Activated CD4-positive, alpha-beta T cell treated with anti-CD3 and anti-CD28 coated beads, Interleukin-2, Interleukin-6, amounts not matched to agents 100 ng/mL and 50 ng/mL, durations not matched to agents 16 hours and 8 hours (primary cell): ENCODE measurements around the gene EEFSEC.

ENCODE experiments used
- DNase-seq: peaks from one replicate; pipeline ENCODE4 v3.0.0-alpha.2; 2020

EEFSEC gene

DNA sequence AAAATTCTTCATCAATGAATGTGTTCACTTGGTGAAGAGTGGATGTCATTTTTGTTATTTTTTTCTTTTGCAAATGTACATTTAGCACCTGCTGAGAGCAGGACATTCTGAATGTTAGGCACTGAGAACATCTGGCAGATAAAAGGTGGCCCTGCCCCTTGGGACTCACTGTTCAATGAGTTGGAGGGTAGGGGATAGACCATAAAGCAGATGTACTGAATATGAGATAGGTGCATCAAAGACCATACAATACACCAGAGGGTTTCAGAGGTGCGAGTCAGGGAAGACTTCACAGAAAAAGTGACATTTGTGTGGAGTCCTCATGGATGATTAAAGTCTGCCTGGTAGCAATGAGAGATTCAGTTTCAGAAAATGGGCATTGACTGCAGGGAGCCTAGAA, 34.2 kb downstream of the EEFSEC start:
- DNase-seq = no peak

DNA sequence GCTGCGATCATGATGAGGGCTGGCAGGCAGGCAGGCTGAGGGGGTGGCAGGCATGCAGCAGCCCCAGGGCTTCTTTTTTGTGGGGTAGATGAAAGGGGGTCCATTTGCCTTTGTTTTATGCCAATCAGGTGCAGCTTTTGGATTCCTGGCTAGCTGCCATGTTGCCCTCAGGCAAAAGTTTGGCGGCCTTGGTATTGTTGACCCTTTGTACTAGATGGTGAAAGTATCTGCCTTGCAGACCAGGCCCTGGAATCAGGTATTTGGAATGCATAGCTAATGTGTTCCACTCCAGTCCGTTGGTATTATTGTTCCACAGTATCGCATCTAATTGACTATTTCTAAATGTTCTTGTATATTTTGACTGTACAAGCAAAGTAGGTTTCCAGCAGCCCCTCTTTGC, 35.0 kb downstream of the EEFSEC start:
- no peak for DNase-seq

DNA sequence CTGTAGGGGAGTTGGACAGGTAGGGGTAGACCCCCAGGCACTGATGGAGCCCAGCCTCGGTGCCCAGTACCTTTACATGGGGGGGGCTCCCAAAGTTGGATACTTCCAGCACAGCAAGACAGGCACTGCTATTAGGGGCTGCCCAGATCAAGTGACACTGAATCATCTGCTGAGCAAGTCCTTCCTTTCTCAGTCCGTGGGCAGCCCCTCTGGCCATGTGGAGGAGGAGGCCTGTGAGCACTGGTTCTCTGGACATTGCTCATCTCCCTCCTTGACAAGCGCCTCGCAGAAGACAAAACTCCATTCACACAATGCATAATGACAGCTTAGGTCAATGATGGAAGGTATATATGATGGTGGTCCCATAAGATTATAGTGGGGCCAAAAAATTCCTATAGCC, 35.7 kb downstream of the EEFSEC start:
- no peak for DNase-seq

DNA sequence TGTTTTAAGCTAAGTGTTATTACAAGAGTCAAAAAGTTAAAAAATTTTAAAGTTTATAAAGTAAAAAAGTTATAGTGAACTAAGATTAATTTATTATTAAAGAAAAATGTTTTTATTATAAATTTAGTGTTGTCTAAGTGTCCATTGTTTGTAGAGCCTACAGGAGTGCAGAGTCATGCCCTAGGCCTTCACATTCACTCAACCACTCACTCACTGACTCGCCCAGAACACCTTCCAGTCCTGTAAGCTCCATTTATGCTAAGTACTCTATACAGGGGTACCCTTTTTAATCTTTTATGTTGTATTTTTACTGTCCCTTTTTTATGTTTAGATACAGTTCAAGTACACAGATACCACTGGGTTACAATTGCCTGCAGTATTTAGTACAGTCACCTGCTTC, 37.2 kb downstream of the EEFSEC start:
- DNase-seq = no peak

DNA sequence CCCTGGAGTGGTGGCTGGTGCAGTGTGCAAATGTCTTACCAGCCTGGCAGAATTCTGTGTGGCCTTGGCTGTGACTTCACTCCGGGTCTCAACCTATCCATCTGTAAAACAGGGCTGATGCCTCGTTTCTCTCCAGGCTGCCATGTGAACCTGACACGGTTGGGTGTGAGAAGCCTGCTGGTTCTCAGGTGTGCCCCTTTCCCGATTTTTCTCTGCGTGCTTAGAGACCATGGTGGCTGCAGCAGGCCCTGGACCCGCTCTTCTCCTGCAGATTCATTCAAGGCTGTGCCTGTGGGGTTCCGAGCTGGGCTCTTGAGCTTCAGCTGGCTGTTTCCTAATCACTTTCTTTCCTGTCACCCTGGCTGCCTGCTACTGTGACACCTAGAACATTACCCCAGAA, 38.9 kb downstream of the EEFSEC start:
- no peak for DNase-seq

DNA sequence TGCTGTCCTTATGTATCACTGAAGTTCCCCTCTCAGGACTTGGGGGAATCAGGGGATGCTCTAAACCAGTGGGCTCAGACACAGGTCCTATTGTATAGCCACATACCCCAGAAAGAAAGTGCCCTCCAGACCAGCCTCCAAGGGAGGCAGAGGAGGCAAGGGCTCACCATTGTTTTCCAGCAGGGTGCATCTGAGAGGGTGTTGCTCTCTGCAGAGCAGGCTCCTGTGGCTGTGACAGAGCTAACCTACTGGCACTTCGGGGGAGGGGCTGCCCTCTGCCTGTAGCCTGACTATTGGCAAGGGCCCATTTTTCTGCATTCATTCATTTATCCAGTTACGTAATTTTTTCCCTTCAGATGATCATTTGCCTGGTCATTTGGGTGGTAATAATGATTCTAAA, 39.9 kb downstream of the EEFSEC start:
- DNase-seq = no peak

DNA sequence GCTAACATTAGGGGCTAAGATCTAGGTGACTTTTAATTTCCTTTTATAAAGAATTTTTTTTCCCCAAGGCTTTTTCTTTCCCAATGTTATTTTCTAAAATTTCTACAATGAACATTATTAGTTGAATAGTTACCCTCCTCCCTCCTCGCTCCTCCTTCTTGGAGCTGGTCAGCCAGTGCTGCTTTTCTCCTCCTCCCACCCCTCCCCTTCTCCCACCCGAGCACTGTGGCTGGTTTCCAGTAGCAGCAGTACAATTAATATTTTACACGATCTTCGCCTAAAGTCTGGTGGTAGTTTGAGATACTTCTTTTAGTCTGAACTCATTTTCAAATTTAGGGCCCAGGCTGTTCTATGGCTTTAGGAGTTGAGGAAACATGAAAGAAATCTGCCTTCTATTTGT, 41.6 kb downstream of the EEFSEC start:
- DNase-seq = no peak

DNA sequence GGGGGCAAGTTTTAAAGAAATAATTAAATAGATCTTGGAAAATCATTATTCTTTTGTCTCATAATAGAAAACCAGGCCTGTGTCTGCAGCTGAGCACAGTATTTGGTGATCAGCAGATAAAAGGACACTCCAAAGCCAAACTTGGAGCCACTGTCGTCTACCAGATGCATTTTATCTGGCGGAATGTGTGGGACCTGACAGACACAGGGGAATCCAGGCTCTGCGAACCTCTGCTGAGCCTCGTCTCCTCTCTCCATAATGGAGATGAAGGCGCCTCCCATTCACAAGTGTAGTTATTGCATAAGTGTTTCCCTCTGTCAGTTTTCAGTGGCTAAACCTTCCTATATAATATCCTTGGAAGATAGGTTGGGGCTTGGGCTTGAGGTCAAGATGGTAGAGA, 42.1 kb downstream of the EEFSEC start:
- DNase-seq = no peak

DNA sequence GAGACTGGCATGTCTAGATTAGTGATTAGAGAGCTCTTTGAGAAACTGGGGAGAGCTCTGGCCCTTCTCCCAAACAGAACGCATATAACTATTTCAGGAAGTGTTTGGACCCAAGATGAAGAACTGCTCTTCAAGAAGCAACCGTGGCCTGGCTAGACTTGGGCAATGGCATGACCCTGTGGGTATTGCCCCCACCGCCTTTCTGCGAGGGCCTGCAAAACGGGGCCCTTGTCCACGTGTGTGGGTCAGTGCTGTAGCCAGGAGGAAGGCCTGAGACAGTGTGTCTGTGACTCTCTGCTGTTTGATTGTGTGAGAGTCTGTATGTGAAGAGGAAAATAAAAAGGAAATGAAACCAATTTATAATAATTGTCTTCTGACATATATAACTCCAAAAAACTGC, 42.5 kb downstream of the EEFSEC start:
- no peak for DNase-seq

DNA sequence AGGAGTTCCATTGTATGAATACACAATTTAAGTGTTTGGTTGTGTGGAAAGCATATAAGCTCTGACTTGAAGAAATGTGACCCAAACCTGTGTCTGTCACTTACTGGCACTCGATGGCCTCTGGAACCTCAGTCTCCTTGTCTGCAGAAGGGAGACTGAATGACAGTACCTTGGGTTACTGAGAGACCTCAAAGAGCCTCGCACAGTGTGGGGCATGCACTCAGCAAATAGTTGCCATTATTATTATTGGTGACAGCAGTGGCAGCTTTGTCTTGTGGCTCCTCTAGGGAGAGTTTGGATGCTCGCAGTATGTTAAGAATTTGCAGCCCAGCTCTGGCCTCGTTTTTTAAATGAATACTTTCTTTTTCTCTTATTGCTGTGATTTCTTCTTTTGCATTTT, 43.4 kb downstream of the EEFSEC start:
- DNase-seq = no peak

DNA sequence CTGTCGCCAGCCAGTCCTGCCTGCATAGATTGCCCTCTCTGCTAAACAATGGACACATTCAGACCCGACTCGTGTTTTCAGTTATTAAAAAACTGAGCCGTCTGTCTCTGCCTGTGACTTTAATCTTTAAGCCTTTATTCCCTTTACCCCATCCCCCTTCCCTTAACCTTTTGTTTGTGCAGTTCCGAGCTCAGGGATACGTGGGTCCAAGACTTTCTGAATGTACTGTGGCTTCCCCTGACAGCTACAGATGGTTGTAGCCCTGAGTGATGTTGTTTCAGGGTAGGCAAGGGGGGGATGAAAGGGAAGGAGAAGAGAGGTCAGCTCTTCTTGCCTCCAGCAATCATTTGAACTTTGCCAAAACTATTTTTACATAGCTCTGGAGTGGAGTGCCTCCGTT, 44.6 kb downstream of the EEFSEC start:
- no peak for DNase-seq

DNA sequence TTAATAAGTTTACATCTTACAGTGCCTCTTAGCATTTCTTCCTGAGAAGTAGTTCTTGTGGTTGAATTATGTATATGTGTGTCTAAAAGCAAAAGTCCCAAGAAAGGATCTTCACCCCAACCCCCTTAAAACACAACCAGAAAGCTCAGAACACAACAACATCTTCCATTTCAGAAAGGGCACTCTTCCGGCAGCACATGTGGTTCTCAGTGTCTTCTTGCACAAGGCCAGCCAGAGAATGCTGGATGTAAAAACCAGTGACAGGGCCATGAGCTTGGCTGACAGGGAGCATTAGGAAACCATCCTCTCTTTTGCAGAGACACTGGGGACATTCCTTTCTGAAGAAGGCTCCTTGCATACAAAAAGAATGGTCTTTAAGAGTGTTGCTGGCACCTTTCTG, 45.0 kb downstream of the EEFSEC start:
- DNase-seq = no peak

DNA sequence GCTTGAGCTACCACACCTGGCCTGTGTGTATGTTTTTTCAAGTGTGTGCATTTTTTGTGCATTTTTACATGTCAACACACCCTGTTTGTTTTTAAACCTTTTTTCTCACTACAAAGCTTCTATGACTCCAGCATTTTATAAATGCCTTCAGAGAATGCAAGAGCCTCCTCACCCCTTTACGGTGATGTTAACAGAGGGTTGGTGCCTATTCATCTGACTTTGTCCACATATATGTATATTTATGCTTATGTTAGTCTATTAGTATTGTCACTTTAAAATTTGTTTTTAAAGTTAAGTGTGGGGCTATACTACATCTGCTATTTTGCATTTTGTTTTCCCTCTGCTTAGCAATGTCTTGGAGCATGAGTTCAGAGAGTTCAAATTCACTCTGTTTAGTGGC, 45.8 kb downstream of the EEFSEC start:
- DNase-seq = no peak

DNA sequence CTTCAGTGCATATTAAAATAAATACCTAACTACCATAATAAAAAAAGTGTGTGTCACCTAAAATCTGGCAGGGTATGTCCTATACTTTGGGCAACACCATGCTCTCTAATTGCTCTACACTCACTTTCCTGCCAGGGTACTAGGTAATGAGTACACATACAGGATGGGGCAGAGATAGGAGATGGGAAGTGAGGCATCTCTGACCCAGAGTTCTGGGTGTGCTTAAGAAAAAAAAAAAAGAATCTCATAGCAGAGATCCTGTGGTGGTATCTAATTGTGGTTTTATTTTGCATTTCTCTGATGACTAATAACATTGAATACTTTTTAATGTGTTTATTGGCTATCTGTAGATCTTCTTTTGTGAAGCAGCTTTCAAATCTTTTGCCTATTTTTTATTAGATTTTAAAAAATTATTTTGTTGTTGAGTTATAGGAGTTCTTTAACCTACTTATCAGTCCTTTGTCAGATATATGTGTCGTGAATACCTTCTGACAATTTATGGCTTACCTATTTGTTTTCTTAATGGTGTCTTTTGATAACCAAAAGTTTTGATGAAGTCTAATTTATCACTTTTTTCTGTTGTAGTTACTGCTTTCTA, 48.0 kb downstream of the EEFSEC start:
- DNase-seq = no peak

DNA sequence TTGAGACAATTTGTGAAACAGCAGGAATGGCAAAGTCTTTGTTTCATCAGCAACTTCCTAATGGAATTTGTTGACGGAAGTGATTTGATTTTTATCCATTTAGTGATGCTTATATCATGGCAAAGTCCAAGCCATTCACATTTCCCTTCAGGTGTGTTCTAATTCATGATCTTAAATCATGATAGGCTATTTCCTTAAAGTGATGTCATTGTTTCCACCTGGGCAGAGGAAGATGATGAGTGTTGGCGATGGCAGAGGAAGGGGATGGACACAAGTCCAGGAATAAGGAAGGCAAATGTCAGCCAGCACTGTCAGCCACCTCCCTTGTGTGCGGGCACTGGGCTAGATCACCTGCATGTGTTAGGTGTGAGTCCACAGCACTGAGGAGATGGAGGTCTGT, 49.9 kb downstream of the EEFSEC start:
- no peak for DNase-seq

DNA sequence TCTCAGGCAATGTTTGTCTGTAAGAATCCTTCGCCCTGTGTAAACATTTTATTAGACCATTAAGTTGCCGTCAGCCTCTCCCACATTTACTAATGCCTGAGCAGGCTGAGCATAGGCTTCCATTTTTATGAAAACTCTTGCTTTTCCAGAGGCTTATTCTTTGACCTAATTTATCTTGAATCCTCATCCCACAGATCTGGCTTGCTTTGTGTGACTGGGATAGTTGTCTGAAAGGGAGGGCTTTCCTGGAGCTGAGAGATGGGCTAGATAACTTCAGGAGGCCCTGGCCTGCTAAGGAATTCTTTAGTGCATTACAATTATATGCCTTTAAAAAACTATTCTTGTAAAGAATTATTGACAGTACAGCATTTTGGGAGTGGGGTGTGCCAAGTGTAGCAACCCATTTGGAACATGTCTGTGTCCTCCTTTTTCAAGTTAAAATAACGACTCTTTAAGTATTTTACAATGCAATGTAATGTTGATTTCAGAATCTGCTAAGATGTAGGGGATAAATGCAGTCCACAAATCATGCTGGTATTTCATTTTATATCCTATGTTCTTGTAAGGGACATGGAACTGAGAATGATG, 52.4 kb downstream of the EEFSEC start:
- no peak for DNase-seq

DNA sequence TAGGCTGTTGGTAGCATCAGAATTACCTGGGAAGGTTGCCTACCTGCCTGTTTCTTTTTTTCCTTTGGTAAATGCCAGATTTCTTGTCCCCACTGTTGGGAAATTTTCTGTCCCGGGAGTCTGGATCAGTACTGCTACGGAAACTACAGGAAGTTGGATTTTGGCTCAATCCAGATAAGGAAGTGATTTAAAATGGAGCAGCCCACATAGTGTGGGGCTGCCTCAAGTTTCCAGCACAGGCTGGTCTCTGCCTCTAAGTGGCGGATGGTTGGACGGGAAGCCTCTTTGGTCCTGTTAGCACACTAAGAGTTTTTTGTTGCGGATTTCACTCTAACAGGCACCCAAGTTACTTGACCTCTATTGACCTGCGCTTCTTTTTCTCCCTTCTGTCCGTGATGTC, 54.7 kb downstream of the EEFSEC start:
- DNase-seq = no peak

DNA sequence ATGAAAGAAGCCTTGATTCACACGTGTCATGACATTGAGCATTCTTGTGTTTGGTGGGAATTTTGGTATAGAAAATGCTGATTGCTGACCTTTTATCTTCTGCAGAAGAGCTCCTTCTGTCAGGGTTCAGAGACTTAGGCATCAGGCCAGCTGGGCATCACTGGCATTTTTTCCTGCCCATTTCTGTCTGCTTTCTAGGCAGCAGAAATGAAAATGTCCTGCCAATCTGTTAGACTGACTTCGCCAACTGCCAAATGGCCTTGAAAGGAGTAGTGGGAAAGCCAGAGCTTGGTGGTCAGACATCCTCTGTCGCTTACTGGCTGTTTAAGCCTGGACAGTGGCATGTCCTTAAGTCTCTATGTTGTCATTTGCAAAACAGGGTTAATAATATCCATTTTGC, 57.4 kb downstream of the EEFSEC start:
- no peak for DNase-seq

DNA sequence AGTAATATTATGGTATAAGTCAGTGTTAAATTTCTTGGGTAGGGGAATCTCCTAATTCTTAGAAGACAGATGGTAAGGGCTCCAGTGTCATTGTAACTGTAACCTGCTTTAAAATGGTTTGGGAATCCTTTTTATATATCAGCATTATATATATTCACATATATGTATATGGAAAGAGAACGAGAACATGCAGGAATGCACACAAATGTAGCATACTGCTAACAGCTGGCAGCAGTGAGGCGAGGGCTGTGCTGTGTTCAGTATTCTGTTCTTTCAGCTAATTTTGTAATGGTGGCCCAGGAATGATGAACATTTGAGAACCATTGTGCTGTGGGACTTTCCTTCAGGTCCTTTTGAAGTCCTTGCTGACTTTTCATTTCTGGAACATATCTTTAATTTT, 60.8 kb downstream of the EEFSEC start:
- no peak for DNase-seq

DNA sequence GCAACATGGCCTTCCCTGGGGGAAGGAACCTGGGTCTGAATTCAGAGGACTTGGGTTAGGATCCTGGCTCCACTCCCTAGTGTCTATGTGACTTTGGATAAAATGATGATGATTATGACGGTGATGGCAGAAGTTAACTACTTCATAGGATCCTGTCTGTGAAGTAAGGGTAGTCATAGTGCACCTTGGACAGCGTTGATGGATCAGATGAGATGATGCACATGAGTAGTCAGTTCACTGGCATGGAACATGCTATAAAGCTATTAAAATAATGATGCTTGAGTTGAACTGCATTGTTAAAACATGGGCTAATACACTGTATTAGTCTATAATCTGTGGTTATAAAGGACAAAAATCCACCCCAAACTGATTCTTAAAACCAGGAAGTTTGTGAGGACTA, 62.0 kb downstream of the EEFSEC start:
- DNase-seq = no peak

DNA sequence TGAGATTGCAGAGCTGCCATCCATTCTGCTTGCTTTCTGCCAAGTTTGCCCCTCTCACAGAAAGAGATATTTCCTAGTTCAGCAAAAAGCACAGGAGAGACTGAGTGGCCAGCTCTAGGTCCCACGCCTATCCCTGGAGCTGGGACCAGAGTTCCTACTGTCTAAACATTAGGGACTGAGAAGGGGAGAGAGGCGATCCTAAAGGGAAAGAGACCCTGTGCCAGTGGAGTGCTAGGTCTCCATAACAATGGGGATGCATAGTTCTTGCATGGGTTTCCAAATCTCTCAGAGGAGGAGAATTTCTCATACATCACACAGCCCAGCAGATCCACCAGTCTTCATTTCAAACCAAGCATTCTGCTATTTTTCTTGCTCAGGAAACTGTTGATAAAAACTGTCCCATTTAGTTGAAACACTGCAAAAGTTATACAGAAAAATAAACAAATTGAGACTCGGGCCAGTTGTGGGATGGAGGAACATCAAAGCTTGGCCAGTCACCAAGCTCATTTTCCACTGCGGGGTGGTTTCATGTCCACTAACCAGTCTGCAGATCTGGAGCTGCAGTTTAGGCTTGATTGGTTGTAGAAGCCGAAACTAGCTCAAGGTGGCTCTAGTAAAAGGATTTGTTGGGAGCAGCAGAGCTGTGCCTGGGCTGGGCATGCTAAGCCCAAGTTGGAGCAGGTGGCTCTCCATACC, 62.7 kb downstream of the EEFSEC start:
- DNase-seq = no peak

DNA sequence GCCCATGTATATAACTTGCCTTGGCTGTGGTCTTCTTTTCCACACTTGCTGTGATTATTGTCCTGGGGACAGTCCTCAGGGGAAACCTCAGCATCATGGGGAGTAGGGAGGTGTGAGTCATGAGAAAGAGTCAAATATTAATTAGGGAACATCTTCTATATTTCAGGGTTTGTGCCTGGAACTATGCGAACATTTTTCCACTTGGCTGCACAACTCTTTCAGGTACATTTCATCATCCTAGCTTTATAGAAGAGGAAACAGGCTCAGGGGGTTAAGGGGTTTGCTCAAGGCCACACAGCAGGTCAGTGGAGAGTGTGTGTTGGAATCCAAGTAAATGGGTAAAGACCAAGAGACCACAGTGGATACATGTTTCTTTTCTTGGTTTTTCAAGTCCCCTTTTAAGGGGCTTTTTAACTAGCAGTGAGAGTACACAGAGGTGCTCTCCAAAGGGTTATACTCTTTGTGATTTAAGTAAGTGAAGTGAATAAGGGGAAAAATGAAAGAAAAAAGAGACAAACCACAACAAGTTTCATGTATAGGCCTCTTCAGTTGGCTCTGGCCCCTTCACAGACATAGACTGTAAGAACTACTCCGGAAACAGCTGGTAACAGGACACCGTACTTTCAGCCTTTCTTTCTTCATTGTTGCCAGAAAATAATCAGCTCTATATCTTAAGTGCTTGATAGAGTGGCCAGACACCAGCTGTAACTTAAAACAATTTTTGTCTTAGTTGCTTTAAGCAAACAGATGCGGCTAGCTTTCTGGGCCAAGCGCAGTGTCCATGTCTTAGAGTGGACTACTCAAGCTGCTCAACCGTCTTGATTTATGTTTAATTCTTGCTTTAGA, 64.6 kb downstream of the EEFSEC start:
- DNase-seq = no peak

DNA sequence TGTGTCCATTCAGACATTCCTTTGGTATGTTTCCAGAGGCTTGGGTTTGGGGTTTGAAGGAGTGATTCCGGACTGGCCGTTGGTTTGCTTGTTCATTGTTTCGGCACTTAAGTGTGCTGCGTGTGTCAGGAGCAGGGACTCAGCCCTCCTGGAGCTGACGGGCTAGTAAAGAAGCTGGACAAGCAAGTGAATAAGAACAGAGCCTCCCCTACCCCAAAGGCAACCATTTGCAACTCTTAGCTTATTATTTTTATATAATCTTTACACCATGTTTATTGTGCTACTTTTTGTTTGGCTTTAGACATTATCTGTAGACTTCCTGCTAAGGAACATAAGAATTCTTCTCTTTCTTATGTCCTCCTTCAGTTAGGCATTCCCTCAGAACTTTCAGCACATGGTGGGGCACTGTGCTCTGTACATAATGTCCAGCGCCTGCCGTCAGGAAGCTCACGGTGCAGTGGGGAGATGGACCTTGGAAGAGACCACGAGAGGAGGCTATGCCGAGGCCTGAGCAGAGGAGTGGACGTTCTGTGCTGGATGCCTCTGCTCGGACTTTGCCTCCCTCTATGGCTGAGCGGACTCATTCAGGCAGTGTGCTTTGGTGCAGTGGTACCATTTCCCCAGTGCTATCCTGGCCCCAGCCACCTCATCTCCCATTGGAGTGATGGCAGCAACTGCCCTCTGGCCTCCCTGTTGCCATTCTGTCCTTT, 65.4 kb downstream of the EEFSEC start:
- no peak for DNase-seq
